MCF 10A (cell line): ENCODE data around the gene NUP50. TPM values are rescaled to one million over a fixed set of nuclear protein-coding genes. Genes with fewer than 3 reads are reported as not detected.

Experiments used
- BruUV-seq: library from RNA; stranded (reverse); fragments of 400-500 nt; replicated peaks from 2 replicates; lab custom pipeline; 2021; lab: Mats Ljungman, UMichigan
- CTCF ChIA-PET: fragments of 300-600 bp; sonication (Branson Sonifier 250); formaldehyde crosslinking; extraction: SDS; loops from one replicate; lab custom pipeline; 2021; ENCODE audit warnings: antibody characterized with exemption, inconsistent platforms; lab: Yijun Ruan, JAX
- POLR2A ChIA-PET: fragments of 300-600, 350-650 bp; sonication (Branson Sonifier 250); formaldehyde crosslinking; extraction: SDS; loops from one replicate; lab custom pipeline; 2020; ENCODE audit warnings: antibody characterized with exemption, inconsistent platforms; lab: Yijun Ruan, JAX
- DNase-seq: peaks from one replicate; pipeline ENCODE4 v3.0.0-alpha.2; 2018; ENCODE audit not compliant: unreplicated experiment
- H3K27ac Mint-ChIP-seq: one replicate; pipeline ENCODE4 v1.8.0; 2022; ENCODE audit warnings: mild to moderate bottlenecking, low read depth, mixed read lengths; ENCODE audit not compliant: unreplicated experiment
- H3K27me3 Mint-ChIP-seq: one replicate; pipeline ENCODE4 v1.8.0; 2022; ENCODE audit warnings: mixed read lengths; ENCODE audit not compliant: insufficient read depth, unreplicated experiment
- H3K36me3 Mint-ChIP-seq: one replicate; pipeline ENCODE4 v1.8.0; 2022; ENCODE audit warnings: mild to moderate bottlenecking, moderate library complexity, mixed read lengths; ENCODE audit not compliant: insufficient read depth, unreplicated experiment
- H3K4me1 Mint-ChIP-seq: one replicate; pipeline ENCODE4 v1.8.0; 2022; ENCODE audit warnings: mixed read lengths; ENCODE audit not compliant: insufficient read depth, unreplicated experiment
- H3K4me3 Mint-ChIP-seq: one replicate; pipeline ENCODE4 v1.8.0; 2022; ENCODE audit warnings: mild to moderate bottlenecking, moderate library complexity, mixed read lengths; ENCODE audit not compliant: unreplicated experiment
- H3K9me3 Mint-ChIP-seq: one replicate; pipeline ENCODE4 v1.8.0; 2022; ENCODE audit warnings: mixed read lengths; ENCODE audit not compliant: unreplicated experiment
- CTCF ChIP-seq: fragments of 200-600 bp; IDR thresholded peaks from one replicate; pipeline ENCODE4 v1.8.0; 2022; ENCODE audit warnings: antibody characterized with exemption, mild to moderate bottlenecking; ENCODE audit not compliant: unreplicated experiment
- intact Hi-C: fragments of 100-400 bp; cut with micrococcal nuclease; formaldehyde crosslinking; loops from 2 replicates; pipeline ENCODE4 v1.14.1; 2022
- total RNA-seq: library from RNA; stranded (reverse); gene quantifications from 2 replicates; pipeline ENCODE4 v1.2.3, GENCODE V29; 2022

NUP50 gene
- total RNA-seq, 1 experiment from 2014 or later: 70.3 TPM

GRCh38 chr22:45221201-45221600 is 57.5 kb downstream of the NUP50 start:
- BruUV-seq: no TSS peak
- no peak for DNase-seq
- Mint-ChIP-seq H3K27me3 (no peaks in the 10 kb centered on the region), H3K36me3 (peaks cover 9% of the 10 kb centered on the region), H3K4me1 (peaks cover 15% of the 10 kb centered on the region), H3K9me3 (no peaks in the 10 kb centered on the region), H3K4me3 (no peak overlapping the region), H3K27ac (no peak overlapping the region)
- ChIA-PET POLR2A (interaction anchor here (1.1 to 1.3 kb wide), 3 partner anchors 9 to 57 kb away, joined by 3 read pairs; partner anchors contain the start of gene NUP50), CTCF (interaction anchor here (0.6 to 1.2 kb wide), 4 partner anchors 13 to 328 kb away, joined by 3 to 4 read pairs (median 3); no protein-coding TSS in a partner anchor)
- TF ChIP-seq CTCF: no peak
- intact Hi-C loops: no loop called here

- no peak for TF ChIP-seq CTCF
- peaks cover 27% of the 10 kb centered on the region for H3K4me1 Mint-ChIP-seq
- H3K27ac Mint-ChIP-seq: no peak overlapping the region
- no peaks in the 10 kb centered on the region for H3K9me3 Mint-ChIP-seq
- no peak overlapping the region for H3K4me3 Mint-ChIP-seq
- peaks cover 9% of the 10 kb centered on the region for H3K36me3 Mint-ChIP-seq
- POLR2A ChIA-PET: no interaction called here
- DNase-seq: no peak
- intact Hi-C loops: no loop called here
- CTCF ChIA-PET: interaction anchor here (0.5 kb wide), 1 partner anchor 48 kb away, joined by 3 read pairs; no protein-coding TSS in a partner anchor
- no peaks in the 10 kb centered on the region for H3K27me3 Mint-ChIP-seq
- no TSS peak for BruUV-seq
These were observed 59.8 kb downstream of the NUP50 start for GRCh38 chr22:45223304-45224117.

DNA sequence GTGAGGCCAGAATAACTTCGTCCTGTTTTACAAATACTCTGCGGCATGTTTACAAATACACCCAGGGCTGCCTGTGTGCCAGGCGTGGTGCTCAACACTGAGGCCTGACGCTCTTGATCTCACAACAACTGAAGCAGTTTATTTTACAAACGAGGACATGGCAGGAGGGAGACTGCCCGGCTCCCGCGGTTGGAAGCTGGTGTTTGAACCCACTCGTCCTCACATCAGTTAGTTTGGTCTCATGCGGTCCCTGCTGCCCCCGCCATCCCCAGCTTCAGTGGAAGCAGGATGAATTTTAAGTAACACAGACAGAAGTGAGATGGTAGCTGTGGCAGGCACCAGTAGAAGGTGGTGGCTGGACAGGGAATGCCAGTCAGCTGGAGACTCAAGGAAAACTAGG is 60.6 kb downstream of the NUP50 start:
- H3K36me3 Mint-ChIP-seq: peaks cover 4% of the 10 kb centered on the region
- no peak for DNase-seq

More for the DNA sequence above, 60.6 kb downstream of the NUP50 start:
- Mint-ChIP-seq H3K27me3 (no peaks in the 10 kb centered on the region), H3K4me1 (peaks cover 27% of the 10 kb centered on the region), H3K9me3 (no peaks in the 10 kb centered on the region), H3K27ac (no peak overlapping the region), H3K4me3 (no peak overlapping the region)
- ChIA-PET POLR2A (no interaction called here), CTCF (interaction anchor here (0.6 kb wide), 1 partner anchor 15 kb away, joined by 3 read pairs; no protein-coding TSS in a partner anchor)
- intact Hi-C loops: no loop called here
- TF ChIP-seq CTCF: no peak
- BruUV-seq: no TSS peak
